Hindlimb muscle (tissue), 1 donor: Measurements from ENCODE around the gene CEP57. TPM values are rescaled to one million over a fixed set of nuclear protein-coding genes. Genes with fewer than 3 reads are reported as not detected.
"Not testable (repeated sequence)": the region's sequence is repeated elsewhere in the genome, so short reads cannot be mapped to it uniquely, and the experiment has no call there.

ENCODE experiments used
- DNase-seq: peaks from one replicate; pipeline ENCODE4 v3.0.0-alpha.2; 2013
- polyA plus RNA-seq: library from polyadenylated mRNA; unstranded; fragments of 120-200 nt; gene quantifications from one replicate; pipeline ENCODE4 v1.2.1, GENCODE V29; 2013; ENCODE audit not compliant: insufficient read length

The CEP57 gene
- polyA plus RNA-seq, 1 donor = 50.0 TPM

DNA sequence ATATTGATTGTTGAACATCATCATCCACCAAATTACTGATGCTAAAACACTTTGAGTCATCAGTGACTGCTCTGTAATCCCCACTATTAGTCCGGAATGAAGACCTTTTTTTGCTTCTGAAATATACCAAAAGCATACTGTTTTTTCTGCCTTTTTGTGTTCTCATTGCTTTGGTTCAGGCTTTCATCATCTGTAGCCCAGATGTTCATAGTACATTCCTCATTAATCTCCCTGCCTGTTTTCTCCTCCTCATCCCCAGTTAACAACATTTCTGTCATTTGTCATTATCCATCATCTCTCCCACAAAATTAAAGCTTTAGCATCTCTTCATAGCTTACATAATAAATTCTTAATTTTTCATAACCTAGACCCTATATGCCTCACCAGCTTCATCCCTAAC lies 9.2 kb downstream of the CEP57 start:
- DNase-seq = no peak

DNA sequence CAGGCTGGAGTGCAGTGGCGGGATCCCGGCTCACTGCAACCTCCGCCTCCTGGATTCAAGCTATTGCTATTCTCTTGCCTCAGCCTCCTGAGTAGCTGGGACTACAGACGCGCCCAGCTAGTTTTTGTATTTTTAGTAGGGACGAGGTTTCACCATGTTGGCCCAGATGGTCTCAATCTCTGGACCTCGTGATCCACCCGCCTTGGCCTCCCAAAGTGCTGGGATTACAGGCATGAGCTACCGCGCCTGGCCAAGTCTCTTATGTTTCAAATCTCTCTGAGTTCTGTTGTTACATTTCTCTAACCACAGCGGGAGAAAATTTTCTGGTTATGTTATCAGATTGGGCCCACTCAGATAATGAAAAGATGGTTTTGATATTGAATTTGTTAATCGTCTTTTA lies 10.1 kb downstream of the CEP57 start:
- DNase-seq = no peak

DNA sequence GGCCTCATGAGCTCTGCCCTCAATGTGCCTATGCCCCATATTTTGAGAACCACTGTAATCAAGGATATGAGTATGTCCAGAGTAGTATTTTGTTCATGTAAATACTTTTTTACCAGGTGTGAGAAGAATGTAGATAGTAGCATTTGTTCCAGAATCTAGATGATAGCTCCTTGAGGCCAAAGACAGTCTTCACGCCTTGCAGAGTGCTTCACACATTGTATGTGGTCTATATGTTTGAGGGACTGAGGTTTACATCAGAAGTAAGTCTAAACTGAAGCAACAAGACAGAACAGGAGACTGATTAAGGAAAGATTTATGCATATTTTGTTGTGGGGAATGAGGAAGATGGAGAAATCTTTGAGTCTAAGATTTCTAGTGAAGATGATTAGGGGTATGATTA lies 12.5 kb downstream of the CEP57 start:
- no peak for DNase-seq

DNA sequence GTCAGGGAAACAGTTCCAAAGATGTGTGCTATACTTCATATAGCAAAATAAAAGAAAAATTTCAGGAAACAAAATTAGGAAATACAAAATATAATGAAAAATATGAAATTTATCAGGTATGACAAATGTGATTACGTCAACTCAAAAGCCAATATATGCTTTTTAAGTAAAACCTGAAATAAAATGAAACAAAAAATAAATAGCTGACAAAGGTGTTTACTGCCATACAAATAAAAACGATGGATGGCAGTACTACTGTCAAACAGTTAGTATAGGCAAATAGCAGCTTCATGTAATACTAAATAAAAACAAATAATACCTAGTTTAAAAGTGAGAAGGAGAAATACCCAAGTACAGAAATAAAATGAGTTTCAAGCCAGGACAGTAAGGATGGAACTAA lies 13.7 kb downstream of the CEP57 start:
- no peak for DNase-seq

DNA sequence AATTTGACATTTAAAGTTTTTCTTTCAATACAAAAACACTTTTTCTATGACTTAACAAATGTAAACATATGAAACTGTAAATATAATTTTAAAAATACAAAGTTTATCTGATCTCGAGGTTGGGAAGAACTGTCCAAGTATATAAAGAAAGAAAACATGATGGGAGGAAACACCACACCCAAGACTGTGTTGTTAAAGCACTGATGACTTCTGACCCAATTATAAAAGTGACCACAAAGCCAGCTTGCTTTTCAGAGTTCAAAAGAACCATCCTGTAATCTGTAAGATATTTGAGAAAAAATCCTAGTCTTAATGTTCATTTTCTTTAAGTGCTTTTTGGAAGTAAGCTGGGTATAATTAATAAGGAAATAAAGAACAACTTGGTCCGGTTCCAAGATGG lies 15.6 kb downstream of the CEP57 start:
- no peak for DNase-seq

DNA sequence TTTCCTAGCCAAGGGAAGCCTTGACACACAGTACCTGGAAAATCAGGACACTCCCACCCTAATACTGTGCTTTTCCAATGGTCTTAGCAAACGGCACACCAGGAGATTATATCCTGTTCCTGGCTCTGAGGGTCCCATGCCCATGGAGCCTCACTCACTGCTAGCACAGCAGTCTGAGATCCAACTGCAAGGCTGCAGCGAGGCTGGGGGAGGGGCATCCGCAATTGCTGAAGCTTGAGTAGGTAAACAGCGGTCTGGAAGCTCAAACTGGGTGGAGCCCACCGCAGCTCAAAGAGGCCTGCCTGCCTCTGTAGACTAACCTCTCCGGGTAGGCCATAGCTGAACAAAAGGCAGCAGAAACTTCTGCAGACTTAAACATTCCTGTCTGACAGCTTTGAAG lies 16.2 kb downstream of the CEP57 start:
- DNase-seq = not testable (repeated sequence)

DNA sequence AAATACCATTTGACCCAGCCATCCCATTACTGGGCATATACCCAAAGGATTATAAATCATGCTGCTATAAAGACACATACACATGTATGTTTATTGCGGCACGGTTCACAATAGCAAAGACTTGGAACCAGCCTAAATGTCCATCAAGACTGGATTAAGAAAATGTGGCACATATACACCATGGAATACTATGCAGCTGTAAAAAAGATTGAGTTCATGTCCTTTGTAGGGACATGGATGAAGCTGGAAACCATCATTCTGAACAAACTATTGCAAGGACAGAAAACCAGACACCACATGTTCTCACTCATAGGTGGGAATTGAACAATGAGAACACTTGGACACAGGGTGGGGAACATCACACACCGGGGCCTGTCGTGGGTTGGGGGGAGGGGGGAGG lies 20.8 kb downstream of the CEP57 start:
- DNase-seq = not testable (repeated sequence)

DNA sequence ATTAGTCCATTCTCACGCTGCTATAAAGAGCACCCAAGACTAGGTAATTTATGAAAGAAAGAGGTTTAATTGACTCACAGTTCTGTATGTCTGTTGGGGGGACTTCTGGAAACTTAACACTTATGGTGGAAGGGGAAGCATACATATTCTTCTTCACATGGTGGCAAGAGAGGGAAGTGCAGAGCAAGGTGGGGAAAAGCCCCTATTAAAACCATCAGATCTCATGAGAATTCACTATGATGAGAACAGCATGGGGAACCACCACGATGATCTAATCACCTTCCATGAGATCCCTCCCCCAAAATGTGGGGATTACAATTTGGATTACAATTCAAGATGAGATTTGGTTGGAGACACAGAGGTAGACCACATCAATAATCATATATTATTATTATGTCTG lies 25.7 kb downstream of the CEP57 start:
- DNase-seq = no peak

DNA sequence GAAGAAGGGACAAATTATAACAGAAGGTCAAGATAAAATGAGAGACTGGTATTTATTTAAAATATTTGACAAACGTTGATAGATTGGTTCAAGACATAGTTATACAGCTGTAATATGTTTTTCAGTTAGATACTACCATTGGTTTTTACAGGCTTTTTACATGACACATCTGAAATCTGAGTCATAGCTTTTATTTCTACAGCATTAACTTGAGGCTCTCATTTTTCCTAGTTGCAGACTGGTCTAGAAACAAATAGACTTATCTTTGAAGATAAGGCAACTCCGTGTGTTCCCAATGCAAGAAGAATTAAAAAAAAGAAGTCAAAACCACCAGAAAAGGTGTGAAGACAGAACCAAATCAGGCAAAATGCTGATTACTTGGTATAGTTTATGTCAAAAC lies 31.3 kb downstream of the CEP57 start:
- no peak for DNase-seq

DNA sequence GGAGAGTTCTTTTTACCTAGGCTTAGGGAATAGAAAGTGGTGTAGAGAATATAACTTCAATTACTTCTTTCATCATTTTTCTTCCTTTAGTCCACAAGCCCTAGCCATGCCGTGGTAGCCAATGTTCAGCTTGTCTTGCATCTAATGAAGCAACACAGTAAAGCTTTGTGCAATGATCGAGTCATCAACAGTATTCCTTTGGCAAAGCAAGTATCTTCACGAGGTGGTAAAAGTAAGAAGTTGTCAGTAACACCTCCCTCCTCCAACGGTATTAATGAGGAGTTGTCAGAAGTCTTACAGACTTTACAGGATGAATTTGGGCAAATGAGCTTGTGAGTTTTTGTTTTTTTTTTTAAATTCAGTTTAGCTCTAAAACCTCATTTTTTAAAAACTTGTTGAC lies 37.4 kb downstream of the CEP57 start:
- DNase-seq = no peak

DNA sequence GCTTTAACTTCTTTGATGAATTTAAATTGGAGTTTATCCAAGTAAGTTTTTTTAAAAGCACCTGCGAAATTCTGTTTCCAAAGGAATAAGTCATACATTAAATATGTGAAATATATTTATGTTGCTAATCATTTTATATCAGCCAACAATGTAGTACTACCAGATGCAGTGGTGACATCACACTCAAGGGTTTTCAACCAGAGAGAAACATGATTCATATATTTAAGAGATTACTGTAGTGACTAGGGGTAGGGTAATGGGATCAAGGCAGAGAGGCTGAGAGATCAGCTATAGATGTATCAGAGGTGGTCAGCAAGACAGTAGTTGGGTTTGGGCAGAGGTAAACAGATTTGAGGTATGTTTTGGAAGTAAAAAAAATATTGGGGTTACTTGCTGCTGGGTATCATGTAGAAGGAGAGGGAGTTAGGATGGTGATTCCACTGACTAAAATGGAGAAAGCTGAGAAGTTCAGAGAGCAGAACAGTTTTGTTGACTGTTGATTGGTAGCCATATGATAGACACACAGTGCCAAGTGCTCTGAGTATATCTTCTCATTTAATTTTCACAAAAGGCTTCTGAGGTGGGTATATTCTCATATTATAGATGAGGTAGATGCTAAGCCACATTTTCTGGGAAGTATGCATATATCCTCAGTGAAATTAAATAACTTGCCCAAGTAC lies 39.4 kb downstream of the CEP57 start:
- no peak for DNase-seq

DNA sequence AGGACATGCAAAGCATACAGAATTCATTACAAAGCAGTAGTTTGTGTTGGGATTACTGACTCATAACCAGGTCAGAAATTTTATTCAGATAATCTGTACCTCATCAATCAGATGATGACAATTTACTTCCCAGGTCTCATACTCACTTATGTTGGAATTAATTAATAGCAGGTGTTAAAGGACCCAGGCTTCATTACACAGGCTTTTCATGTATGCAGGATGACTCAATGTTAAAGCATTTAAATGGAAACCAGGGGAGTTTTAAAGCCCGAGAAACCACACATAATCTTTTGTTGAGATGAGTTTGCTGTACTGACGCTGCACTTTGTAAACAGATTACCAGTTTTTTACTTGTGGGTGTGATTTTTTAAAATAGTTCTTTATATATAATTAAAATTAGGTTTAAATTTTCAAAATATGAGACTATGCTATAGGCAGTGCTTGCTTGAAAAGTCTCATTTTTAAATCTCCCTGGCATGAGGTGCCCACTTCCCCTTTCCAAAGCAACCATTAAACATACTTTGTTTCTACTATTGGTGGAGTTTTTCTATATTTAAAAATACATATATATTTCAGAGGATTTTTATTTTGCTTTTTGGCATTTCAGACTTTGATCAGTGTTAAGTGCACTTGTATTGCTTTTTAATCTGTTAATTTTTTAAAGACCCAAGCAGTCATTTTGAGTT lies 41.0 kb downstream of the CEP57 start:
- no peak for DNase-seq

DNA sequence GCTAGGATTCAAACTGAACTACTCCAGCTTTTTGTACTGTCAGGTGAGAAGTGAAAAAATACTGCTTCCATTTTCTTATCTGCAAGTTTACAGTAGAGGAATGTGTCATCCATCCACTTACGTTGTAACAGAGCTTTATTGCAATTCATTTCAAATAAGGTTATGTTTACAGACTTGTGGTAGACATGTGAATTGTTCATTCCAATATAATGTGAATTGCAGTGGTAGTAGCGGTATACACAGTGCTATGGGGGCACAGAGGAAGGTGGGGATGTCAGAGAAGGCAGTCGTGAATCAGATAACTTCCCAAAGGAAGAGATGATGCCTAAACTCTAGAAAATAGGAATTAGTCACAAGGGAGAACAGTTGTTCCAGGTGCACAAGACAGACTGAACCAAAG lies 42.5 kb downstream of the CEP57 start:
- DNase-seq = no peak

DNA sequence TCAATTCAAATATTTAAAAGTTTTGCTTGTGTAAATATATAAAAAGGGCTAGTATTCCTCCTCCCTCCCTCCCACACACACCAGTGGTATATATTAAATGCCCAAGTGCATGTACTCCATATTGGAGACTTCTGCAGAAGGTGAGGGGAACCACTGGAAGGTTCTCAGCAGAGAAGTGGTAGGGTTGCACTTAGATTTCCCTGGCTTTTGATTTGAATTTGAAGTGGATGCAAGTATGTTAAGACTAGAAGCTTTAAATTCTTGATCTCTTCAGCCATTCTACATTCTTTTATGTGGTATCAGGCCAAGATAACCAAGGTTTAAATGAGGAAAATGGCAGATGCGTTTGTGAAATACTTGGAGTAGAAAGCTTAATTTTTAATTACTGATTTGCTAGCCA lies 43.1 kb downstream of the CEP57 start:
- no peak for DNase-seq

DNA sequence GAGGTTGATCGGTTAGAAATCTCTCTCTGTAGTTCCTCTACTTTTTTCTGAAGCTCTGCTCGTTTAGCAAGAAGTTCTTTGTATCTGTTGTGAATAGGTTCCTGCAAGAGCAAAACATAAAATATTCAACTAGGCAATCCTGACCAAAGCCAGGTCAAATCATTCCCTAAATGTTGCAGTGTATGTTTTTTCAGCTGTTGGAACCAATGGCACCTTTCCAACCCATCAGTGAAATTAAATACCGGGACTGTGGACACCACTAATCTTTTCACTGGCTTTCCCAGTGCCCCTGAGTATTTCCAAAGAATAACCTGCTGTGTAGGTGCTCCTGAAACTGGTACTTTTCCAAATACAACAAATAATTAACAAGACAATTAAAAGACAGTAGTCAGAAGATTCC lies 45.1 kb downstream of the CEP57 start:
- no peak for DNase-seq

DNA sequence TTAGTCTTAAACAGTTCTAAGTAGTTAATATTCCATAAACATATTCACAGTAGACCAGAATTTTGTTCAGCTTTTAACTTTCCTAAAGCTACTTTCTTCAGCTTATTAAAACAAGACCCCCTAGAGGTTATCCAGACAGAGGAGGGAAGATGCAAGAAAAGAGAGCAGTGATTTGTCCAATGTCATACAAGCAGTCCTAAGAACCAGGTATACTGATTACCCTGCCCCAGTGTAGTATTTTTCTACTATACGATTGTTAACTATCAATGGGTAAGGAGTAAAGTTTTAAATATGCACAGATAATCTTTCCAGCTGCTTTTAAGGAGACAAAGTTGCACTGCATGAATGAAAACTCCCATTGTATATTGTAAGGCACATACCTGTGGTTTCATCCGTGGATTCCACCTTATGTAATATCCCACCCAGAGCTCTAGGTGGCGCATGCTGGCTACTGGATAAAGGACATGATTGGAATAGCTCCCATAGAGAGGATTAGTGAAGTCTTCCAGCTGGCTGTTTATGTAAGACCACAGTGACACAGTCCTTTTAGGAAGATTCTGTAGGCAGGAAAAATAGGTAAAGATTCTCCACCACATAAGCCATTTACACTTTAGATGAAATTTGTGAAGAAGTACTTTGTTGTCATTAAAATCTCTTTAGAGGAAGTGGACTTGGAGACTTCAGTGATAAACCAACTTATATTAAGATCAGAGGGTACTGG lies 45.6 kb downstream of the CEP57 start:
- peak; percentile 45 for DNase-seq

DNA sequence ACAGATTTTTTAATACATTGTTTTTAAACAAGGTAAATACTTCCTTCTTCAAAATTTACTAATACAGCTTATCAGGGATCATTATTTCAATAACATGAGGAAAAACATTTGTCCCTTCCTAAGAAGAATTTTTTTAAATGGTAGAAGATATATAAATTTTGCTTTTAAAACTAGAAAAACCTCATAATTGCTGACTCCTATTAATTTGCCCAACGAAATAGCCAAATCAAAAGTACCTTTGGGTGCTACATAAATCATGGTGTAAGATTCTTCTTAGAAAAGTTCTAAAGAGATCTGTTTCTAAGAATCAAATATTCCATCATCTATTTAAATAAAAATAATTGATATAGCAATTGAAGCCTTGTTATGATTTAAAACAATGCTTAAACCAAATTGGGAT lies 54.9 kb downstream of the CEP57 start:
- DNase-seq = no peak

DNA sequence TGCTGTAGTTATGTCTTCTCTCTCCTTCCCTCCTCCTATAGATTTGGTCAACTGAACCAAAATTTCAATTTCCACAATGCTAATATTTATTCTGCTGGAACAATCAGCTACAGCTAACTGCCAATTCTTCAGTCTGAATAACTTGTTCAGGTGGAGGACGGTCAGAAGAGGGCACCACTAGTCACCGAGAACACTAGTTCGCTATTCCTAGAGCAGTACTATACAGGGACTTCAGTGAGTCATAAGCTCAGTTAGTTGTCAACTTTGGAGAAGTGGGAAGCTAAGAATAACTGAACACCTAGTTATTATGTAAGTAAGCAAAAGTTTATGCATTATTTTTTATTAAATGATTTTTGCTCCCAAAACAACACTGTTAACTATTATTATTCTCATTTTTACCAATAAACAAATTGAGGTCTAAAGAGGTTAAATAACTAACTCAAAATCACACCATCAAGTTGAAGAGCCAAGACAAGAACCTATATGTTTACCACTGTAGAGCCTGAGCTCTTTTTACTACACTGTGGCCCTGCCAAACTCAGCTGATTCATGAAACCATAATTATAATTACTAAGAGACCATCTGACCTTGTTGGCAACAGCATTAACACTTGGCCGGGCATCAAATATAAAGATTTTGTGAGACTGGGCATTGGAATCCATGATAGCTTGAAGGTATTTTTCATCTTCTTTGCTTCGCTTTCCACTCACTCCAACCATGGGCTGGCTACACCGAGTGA lies 59.0 kb downstream of the CEP57 start:
- DNase-seq = peak; percentile 34

DNA sequence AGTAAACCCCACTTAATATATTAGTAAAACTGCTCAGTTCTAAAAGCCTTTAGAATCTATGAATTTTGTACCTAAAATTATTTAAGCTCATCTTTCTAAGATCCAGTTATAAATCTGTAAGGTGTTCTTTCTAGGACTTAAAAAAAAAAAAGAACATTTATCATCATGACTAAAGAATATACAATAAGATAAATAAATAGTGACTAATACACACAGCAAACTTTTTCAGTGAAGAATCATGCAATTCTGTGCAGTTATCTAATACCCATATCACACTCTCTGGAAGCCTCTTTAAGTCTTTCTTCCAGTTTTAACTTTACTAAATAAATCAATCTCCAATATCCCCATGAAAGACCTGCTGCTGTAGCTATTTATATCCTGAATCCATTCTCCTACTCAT lies 59.8 kb downstream of the CEP57 start:
- DNase-seq = no peak

DNA sequence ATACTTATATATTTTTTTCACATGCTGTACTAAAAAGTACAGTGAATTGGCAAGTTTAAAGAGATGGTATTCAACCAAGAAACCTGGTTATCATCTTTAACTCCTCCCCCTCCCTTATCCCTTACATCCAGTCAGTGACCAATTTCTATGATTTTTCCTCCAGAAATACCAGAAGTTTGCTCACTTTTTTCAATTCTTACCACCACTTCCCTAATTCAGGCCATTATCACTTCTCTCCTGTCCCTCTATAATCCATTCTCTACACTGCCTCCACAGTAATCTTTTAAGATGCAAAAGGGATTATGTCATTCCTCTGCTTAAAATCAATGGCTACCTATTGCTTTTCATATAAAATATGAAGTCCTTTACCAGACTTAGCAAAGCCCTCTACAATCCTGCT lies 62.8 kb downstream of the CEP57 start:
- no peak for DNase-seq

DNA sequence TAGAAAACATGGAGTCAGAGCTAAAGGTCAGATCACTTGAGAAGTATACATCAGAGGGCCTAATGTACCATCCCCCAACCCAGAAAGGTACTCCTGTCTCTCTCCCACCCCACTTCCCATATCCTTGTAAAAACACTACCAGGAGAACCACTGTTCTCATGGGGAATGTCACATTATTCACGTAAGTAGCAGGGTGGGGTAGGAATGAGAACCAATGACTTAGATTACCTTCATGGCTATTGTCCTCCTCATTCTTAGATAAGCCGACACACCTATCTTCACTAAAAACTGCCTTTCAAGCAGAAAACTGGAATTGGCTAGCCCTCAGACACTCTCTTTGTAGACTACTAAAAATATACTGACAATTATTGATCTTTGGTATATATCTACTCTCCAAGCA lies 63.6 kb downstream of the CEP57 start:
- DNase-seq = no peak

DNA sequence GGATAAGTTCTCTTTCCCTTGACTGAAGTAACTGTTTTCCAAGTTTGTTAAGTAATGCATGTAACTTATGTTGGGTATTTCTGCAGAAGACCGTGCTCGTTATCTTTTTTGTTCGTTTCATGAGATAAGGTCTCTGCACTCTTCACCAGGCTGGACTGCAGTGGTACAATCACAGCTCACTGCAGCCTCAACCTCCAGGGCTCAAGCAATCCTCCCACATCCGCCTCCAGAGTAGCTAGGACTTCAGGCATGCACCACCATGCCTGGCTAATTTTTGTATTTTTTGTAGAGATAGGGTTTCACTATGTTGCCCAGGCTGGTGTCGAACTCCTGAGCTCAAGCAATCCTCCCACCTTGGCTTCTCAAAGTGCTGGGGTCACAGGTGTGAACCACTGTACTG lies 64.1 kb downstream of the CEP57 start:
- not testable (repeated sequence) for DNase-seq

DNA sequence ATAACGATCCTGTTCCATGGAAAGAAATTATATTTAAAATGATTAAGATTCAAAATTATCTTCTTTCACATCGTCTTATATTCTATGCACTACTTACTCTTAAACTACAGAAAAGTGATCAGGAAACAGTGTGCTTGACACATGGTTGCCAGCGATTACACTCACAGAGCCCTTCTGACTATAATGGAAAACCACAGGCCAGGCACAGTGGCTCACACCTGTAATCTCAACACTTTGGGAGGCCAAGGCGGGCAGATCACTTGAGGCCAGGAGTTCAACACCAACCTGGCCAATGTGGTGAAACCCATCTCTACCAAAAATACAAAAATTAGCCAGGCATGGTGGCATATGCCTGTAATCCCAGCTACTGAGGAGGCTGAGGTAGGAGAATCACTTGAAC lies 69.7 kb downstream of the CEP57 start:
- not testable (repeated sequence) for DNase-seq
